CD4-positive, alpha-beta memory T cell (primary cell): ENCODE measurements around the gene PSMC1. TPM values are rescaled to one million over a fixed set of nuclear protein-coding genes. Genes with fewer than 3 reads are reported as not detected.

Experiments
- CTCF ChIA-PET: fragments of 350-600 bp; sonication (Branson Sonifier 250); formaldehyde crosslinking; loops from one replicate; lab custom pipeline; 2021; ENCODE audit warnings: inconsistent platforms; ENCODE audit not compliant: partially characterized antibody; lab: Charles Lee
- POLR2A ChIA-PET: fragments of 350-600 bp; sonication (Branson Sonifier 250); formaldehyde crosslinking; loops from one replicate; lab custom pipeline; 2021; ENCODE audit not compliant: partially characterized antibody; lab: Charles Lee
- DNase-seq, 5 donors: peaks; one replicate each; pipeline versions ENCODE4 v3.0.0 to v3.0.0-alpha.2; 2020 to 2022; ENCODE audit warnings: mixed read lengths in 1 of 5
- H3K27ac ChIP-seq: one replicate; pipeline ENCODE4 v1.7.0; 2013; ENCODE audit warnings: low read depth, low read length
- H3K27me3 ChIP-seq: 2 replicates; pipeline ENCODE4 v1.7.0; 2013; ENCODE audit warnings: mild to moderate bottlenecking, low read length, moderate library complexity; ENCODE audit not compliant: insufficient read depth
- H3K36me3 ChIP-seq: 2 replicates; pipeline ENCODE4 v1.7.0; 2013; ENCODE audit warnings: mild to moderate bottlenecking, low read length, moderate library complexity; ENCODE audit not compliant: insufficient read depth
- H3K4me1 ChIP-seq: 2 replicates; pipeline ENCODE4 v1.7.0; 2013; ENCODE audit warnings: mild to moderate bottlenecking, low read length, moderate library complexity; ENCODE audit not compliant: insufficient read depth
- H3K4me3 ChIP-seq, 2 donors: one replicate each; pipeline ENCODE4 v1.7.0; 2013; ENCODE audit warnings: low read length in 2 of 2, mild to moderate bottlenecking in 1 of 2
- H3K9me3 ChIP-seq, 2 donors: one replicate each; pipeline ENCODE4 v1.7.0; 2013; ENCODE audit warnings: low read length in 2 of 2, control low read depth in 1 of 2; ENCODE audit not compliant: control insufficient read depth in 1 of 2
- H3K27ac Mint-ChIP-seq, 7 donors: one replicate each; pipeline ENCODE4 v1.8.0; 2020 to 2021; ENCODE audit warnings: mixed read lengths in 7 of 7, mild to moderate bottlenecking in 6 of 7, inconsistent platforms in 3 of 7, moderate library complexity in 3 of 7
- H3K27me3 Mint-ChIP-seq, 2 donors: one replicate each; pipeline ENCODE4 v1.8.0; 2020 to 2021; ENCODE audit warnings: mixed read lengths in 2 of 2
- H3K36me3 Mint-ChIP-seq, 2 donors: one replicate each; pipeline ENCODE4 v1.8.0; 2020 to 2021; ENCODE audit warnings: mixed read lengths in 2 of 2, inconsistent platforms in 1 of 2, mild to moderate bottlenecking in 1 of 2
- H3K4me1 Mint-ChIP-seq, 4 donors: one replicate each; pipeline ENCODE4 v1.8.0; 2020 to 2021; ENCODE audit warnings: mixed read lengths in 4 of 4, mild to moderate bottlenecking in 1 of 4
- H3K4me3 Mint-ChIP-seq, 8 donors: one replicate each; pipeline ENCODE4 v1.8.0; 2020 to 2021; ENCODE audit warnings: mixed read lengths in 8 of 8, mild to moderate bottlenecking in 7 of 8, moderate library complexity in 6 of 8, inconsistent platforms in 3 of 8
- H3K9me3 Mint-ChIP-seq, 8 donors: one replicate each; pipeline ENCODE4 v1.8.0; 2020 to 2021; ENCODE audit warnings: mixed read lengths in 8 of 8, mild to moderate bottlenecking in 5 of 8, inconsistent platforms in 3 of 8, moderate library complexity in 1 of 8
- intact Hi-C: fragments of 100-400 bp; cut with micrococcal nuclease; formaldehyde crosslinking; loops from one replicate; pipeline ENCODE4 v1.15.1; 2023
- polyA plus RNA-seq, 2 donors: library from polyadenylated mRNA; unstranded; fragments of 300-500 nt; fragmentation: Illumina TruSeq; gene quantifications; one replicate each; pipeline ENCODE4 v1.2.3, GENCODE V29; 2021
- total RNA-seq, 2 experiments: library from RNA; stranded (reverse); gene quantifications; one replicate each; pipeline ENCODE4 v1.2.3, GENCODE V29; 2021

Gene PSMC1
- total and polyA plus RNA-seq, 4 experiments from 2014 or later: 42.1 to 175 (median 77.8) TPM

- no peaks in the 10 kb centered on the region for H3K27me3 ChIP-seq
- DNase-seq: no peak
- Mint-ChIP-seq H3K27me3 (no peaks in the 10 kb centered on the region), H3K4me1 (peaks cover 9 to 17% (median 12%) of the 10 kb centered on the region in 4 donors), H3K4me3 (peak overlapping the region in 1 of 8 donors; percentile 5), H3K36me3 (peaks cover 21 to 66% of the 10 kb centered on the region in 2 donors), H3K9me3 (peaks cover 0 to 1% (median 0%) of the 10 kb centered on the region in 8 donors), H3K27ac (peak overlapping the region in 4 of 7 donors; percentile 8 to 82 (median 38))
- POLR2A ChIA-PET: no interaction called here
- intact Hi-C loops: no loop called here
- H3K9me3 ChIP-seq: no peaks in the 10 kb centered on the region
- peaks cover 21% of the 10 kb centered on the region for H3K36me3 ChIP-seq
- no peak overlapping the region for H3K4me3 ChIP-seq
- CTCF ChIA-PET: interaction anchor here (1.4 kb wide), 1 partner anchor 10 kb away, joined by 3 read pairs; no protein-coding TSS in a partner anchor
- H3K27ac ChIP-seq: no peak overlapping the region
- H3K4me1 ChIP-seq: peaks cover 11% of the 10 kb centered on the region
Observed at GRCh38 chr14:90275820-90276219, 19.5 kb downstream of the PSMC1 start.

- Histone ChIP-seq H3K9me3 (no peaks in the 10 kb centered on the region), H3K27me3 (no peaks in the 10 kb centered on the region), H3K27ac (no peak overlapping the region), H3K4me1 (peaks cover 11% of the 10 kb centered on the region), H3K4me3 (no peak overlapping the region), H3K36me3 (peaks cover 13% of the 10 kb centered on the region)
- Mint-ChIP-seq H3K27me3 (no peaks in the 10 kb centered on the region), H3K9me3 (peaks cover 0 to 1% (median 0%) of the 10 kb centered on the region in 8 donors), H3K27ac (peak overlapping the region in 2 of 7 donors; percentile 12 to 63), H3K4me1 (peaks cover 9 to 17% (median 12%) of the 10 kb centered on the region in 4 donors), H3K4me3 (no peak overlapping the region), H3K36me3 (peaks cover 14 to 63% of the 10 kb centered on the region in 2 donors)
- ChIA-PET CTCF (interaction anchor here (1.4 kb wide), 1 partner anchor 11 kb away, joined by 3 read pairs; no protein-coding TSS in a partner anchor), POLR2A (no interaction called here)
- intact Hi-C loops: no loop called here
- no peak for DNase-seq
Observed at GRCh38 chr14:90276646-90277367, 20.5 kb downstream of the PSMC1 start.

- CTCF ChIA-PET: no interaction called here
- H3K9me3 ChIP-seq: no peaks in the 10 kb centered on the region
- intact Hi-C loops: no loop called here
- Mint-ChIP-seq H3K4me1 (peaks cover 9 to 17% (median 12%) of the 10 kb centered on the region in 4 donors), H3K9me3 (peaks cover 0 to 1% (median 0%) of the 10 kb centered on the region in 8 donors), H3K27ac (no peak overlapping the region), H3K4me3 (no peak overlapping the region), H3K27me3 (no peaks in the 10 kb centered on the region), H3K36me3 (peaks cover 14 to 64% of the 10 kb centered on the region in 2 donors)
- H3K36me3 ChIP-seq: peaks cover 11% of the 10 kb centered on the region
- H3K4me1 ChIP-seq: peaks cover 11% of the 10 kb centered on the region
- no peaks in the 10 kb centered on the region for H3K27me3 ChIP-seq
- H3K27ac ChIP-seq: no peak overlapping the region
- H3K4me3 ChIP-seq: no peak overlapping the region
- POLR2A ChIA-PET: no interaction called here
- no peak for DNase-seq
Observed at GRCh38 chr14:90277581-90278198, 21.3 kb downstream of the PSMC1 start.

GRCh38 chr14:90278199-90279175 is 22.1 kb downstream of the PSMC1 start:
- Mint-ChIP-seq H3K4me1 (peaks cover 9 to 17% (median 12%) of the 10 kb centered on the region in 4 donors), H3K27ac (peak overlapping the region in 2 of 7 donors; percentile 27 to 82), H3K27me3 (no peaks in the 10 kb centered on the region), H3K9me3 (peaks cover 0 to 1% (median 0%) of the 10 kb centered on the region in 8 donors), H3K36me3 (peaks cover 14 to 65% of the 10 kb centered on the region in 2 donors), H3K4me3 (no peak overlapping the region)
- intact Hi-C loops: no loop called here
- no peaks in the 10 kb centered on the region for H3K27me3 ChIP-seq
- CTCF ChIA-PET: no interaction called here
- H3K4me1 ChIP-seq: peaks cover 11% of the 10 kb centered on the region
- H3K4me3 ChIP-seq: no peak overlapping the region
- H3K9me3 ChIP-seq: no peaks in the 10 kb centered on the region
- no peak overlapping the region for H3K27ac ChIP-seq
- peaks cover 7% of the 10 kb centered on the region for H3K36me3 ChIP-seq
- DNase-seq: no peak
- POLR2A ChIA-PET: no interaction called here

GRCh38 chr14:90280096-90280495 is 23.7 kb downstream of the PSMC1 start:
- intact Hi-C loops: no loop called here
- ChIA-PET POLR2A (no interaction called here), CTCF (no interaction called here)
- H3K36me3 Mint-ChIP-seq: peaks cover 11 to 56% of the 10 kb centered on the region in 2 donors
- Histone ChIP-seq H3K27ac (no peak overlapping the region), H3K36me3 (peaks cover 7% of the 10 kb centered on the region), H3K4me3 (no peak overlapping the region), H3K9me3 (no peaks in the 10 kb centered on the region), H3K27me3 (no peaks in the 10 kb centered on the region), H3K4me1 (peaks cover 8% of the 10 kb centered on the region)
- H3K9me3 Mint-ChIP-seq: peaks cover 0 to 1% (median 0%) of the 10 kb centered on the region in 8 donors
- no peaks in the 10 kb centered on the region for H3K27me3 Mint-ChIP-seq
- DNase-seq: no peak
- peak overlapping the region in 2 of 7 donors; percentile 19 to 39 for H3K27ac Mint-ChIP-seq
- H3K4me3 Mint-ChIP-seq: no peak overlapping the region
- H3K4me1 Mint-ChIP-seq: peaks cover 2 to 9% (median 5%) of the 10 kb centered on the region in 4 donors

- Mint-ChIP-seq H3K36me3 (peaks cover 17 to 57% of the 10 kb centered on the region in 2 donors), H3K4me3 (no peak overlapping the region), H3K4me1 (no peaks in the 10 kb centered on the region), H3K27ac (no peak overlapping the region), H3K9me3 (peaks cover 0 to 1% (median 0%) of the 10 kb centered on the region in 8 donors), H3K27me3 (no peaks in the 10 kb centered on the region)
- DNase-seq: no peak
- intact Hi-C loops: no loop called here
- ChIA-PET CTCF (no interaction called here), POLR2A (no interaction called here)
- Histone ChIP-seq H3K9me3 (no peaks in the 10 kb centered on the region), H3K36me3 (peaks cover 12% of the 10 kb centered on the region), H3K27ac (no peak overlapping the region), H3K4me3 (no peak overlapping the region), H3K27me3 (no peaks in the 10 kb centered on the region), H3K4me1 (no peaks in the 10 kb centered on the region)
Observed at GRCh38 chr14:90281261-90281660, 24.9 kb downstream of the PSMC1 start.
